SK-N-SH treated with all-trans-retinoic acid at 6 μM for 48 hours (cell line): ENCODE measurements around the gene PLCB1.

Experiments used
- ATAC-seq: fragments of 200-7000 bp; cut with Tn5 transposase; 3 replicates; pipeline ENCODE4 v1.9.1; 2020; ENCODE audit warnings: mild to moderate bottlenecking, moderate library complexity
- ARNTL ChIP-seq: fragments of 450-650 bp; formaldehyde crosslinking; IDR thresholded peaks from 2 replicates; pipeline ENCODE4 v1.5.0; 2020; ENCODE audit warnings: low read depth, mild to moderate bottlenecking, moderate library complexity, borderline replicate concordance
- BACH2 ChIP-seq: fragments of 250-450 bp; sonication (Bioruptor Pico); IDR thresholded peaks from 2 replicates; pipeline ENCODE4 v1.9.0; 2021; ENCODE audit warnings: mild to moderate bottlenecking, borderline replicate concordance
- CREB5 ChIP-seq: fragments of 250-450 bp; sonication (Bioruptor Pico); IDR thresholded peaks from 2 replicates; pipeline ENCODE4 v1.5.1; 2020; ENCODE audit warnings: low read depth, mild to moderate bottlenecking, moderate library complexity
- CSDC2 ChIP-seq: fragments of 250-450 bp; sonication (Bioruptor Pico); IDR thresholded peaks from 2 replicates; pipeline ENCODE4 v1.5.0; 2020; ENCODE audit warnings: mild to moderate bottlenecking, moderate library complexity
- CSRNP3 ChIP-seq: fragments of 250-450 bp; sonication (Bioruptor Pico); IDR thresholded peaks from 2 replicates; pipeline ENCODE4 v1.5.1; 2021; ENCODE audit warnings: mild to moderate bottlenecking, moderate library complexity
- ESRRG ChIP-seq: fragments of 250-450 bp; sonication (Bioruptor Pico); IDR thresholded peaks from 2 replicates; pipeline ENCODE4 v1.6.1; 2021; ENCODE audit warnings: mild to moderate bottlenecking
- ISL1 ChIP-seq: fragments of 250-450 bp; sonication (Bioruptor Pico); IDR thresholded peaks from 2 replicates; pipeline ENCODE4 v2.1.2; 2022; ENCODE audit warnings: mild to moderate bottlenecking, moderate library complexity
- OSR1 ChIP-seq: fragments of 250-450 bp; sonication (Bioruptor Pico); IDR thresholded peaks from 2 replicates; pipeline ENCODE4 v1.8.0; 2022; ENCODE audit warnings: moderate library complexity, mild to moderate bottlenecking, inconsistent platforms
- PATZ1 ChIP-seq: fragments of 250-450 bp; sonication (Bioruptor Pico); IDR thresholded peaks from 2 replicates; pipeline ENCODE4 v1.8.0; 2020; ENCODE audit warnings: mild to moderate bottlenecking, moderate library complexity, borderline replicate concordance
- POU6F1 ChIP-seq: fragments of 250-450 bp; sonication (Bioruptor Pico); IDR thresholded peaks from 2 replicates; pipeline ENCODE4 v1.8.0; 2021; ENCODE audit warnings: low read depth, mild to moderate bottlenecking, moderate library complexity, borderline replicate concordance
- PPARA ChIP-seq: fragments of 250-450 bp; sonication (Bioruptor Pico); IDR thresholded peaks from 2 replicates; pipeline ENCODE4 v1.5.0; 2020; ENCODE audit warnings: mild to moderate bottlenecking, borderline replicate concordance
- RARB ChIP-seq: fragments of 250-450 bp; sonication (Bioruptor Pico); IDR thresholded peaks from 2 replicates; pipeline ENCODE4 v1.8.0; 2021; ENCODE audit warnings: mild to moderate bottlenecking, moderate library complexity
- SNAI2 ChIP-seq: fragments of 250-450 bp; sonication (Bioruptor Pico); IDR thresholded peaks from 2 replicates; pipeline ENCODE4 v1.5.0; 2020; ENCODE audit warnings: mild to moderate bottlenecking, moderate library complexity
- TCF4 ChIP-seq: fragments of 250-450 bp; sonication (Bioruptor Pico); IDR thresholded peaks from 2 replicates; pipeline ENCODE4 v1.8.0; 2021; ENCODE audit warnings: mild to moderate bottlenecking, moderate library complexity, borderline replicate concordance
- TOX ChIP-seq: fragments of 250-450 bp; sonication (Bioruptor Pico); IDR thresholded peaks from 2 replicates; pipeline ENCODE4 v1.8.0; 2021; ENCODE audit warnings: mild to moderate bottlenecking, moderate library complexity, borderline replicate concordance
- ZC3H10 ChIP-seq: fragments of 250-450 bp; sonication (Bioruptor Pico); IDR thresholded peaks from 2 replicates; pipeline ENCODE4 v1.5.1; 2021; ENCODE audit warnings: mild to moderate bottlenecking, moderate library complexity
- ZFP3 ChIP-seq: fragments of 250-450 bp; sonication (Bioruptor Pico); IDR thresholded peaks from 2 replicates; pipeline ENCODE4 v1.5.0; 2020; ENCODE audit warnings: mild to moderate bottlenecking, moderate library complexity
- ZNF70 ChIP-seq: fragments of 450-650 bp; formaldehyde crosslinking; IDR thresholded peaks from 2 replicates; pipeline ENCODE4 v1.5.0; 2020; ENCODE audit warnings: mild to moderate bottlenecking, moderate library complexity
- ZNF8 ChIP-seq: fragments of 450-650 bp; formaldehyde crosslinking; IDR thresholded peaks from 2 replicates; pipeline ENCODE4 v1.5.0; 2020; ENCODE audit warnings: mild to moderate bottlenecking, moderate library complexity
- TF ChIP-seq, protein P1 (sequence below): fragments of 250-450 bp; sonication (Bioruptor Pico); IDR thresholded peaks from 2 replicates; pipeline ENCODE4 v1.5.0; 2020; ENCODE audit warnings: mild to moderate bottlenecking, moderate library complexity

Gene PLCB1

GRCh38 chr20:8783734-8784133 is 651.7 kb downstream of the PLCB1 start:
- TF ChIP-seq ISL1 (CRISPR knock-in tag) (no peak), ZNF8 (no peak), CREB5 (CRISPR knock-in tag) (no peak), CSDC2 (CRISPR knock-in tag) (no peak), PPARA (CRISPR knock-in tag) (no peak), RARB (CRISPR knock-in tag) (no peak), ZC3H10 (CRISPR knock-in tag) (no peak)
- no peak for ATAC-seq

GRCh38 chr20:8786383-8786782 is 654.3 kb downstream of the PLCB1 start:
- TF ChIP-seq RARB (CRISPR knock-in tag) (no peak), ZNF8 (no peak), SNAI2 (no peak), ARNTL (CRISPR knock-in tag) (no peak), TCF4 (CRISPR knock-in tag) (no peak), TOX (no peak), ZFP3 (CRISPR knock-in tag) (no peak), CREB5 (CRISPR knock-in tag) (no peak), ESRRG (no peak), PATZ1 (CRISPR knock-in tag) (no peak), ISL1 (CRISPR knock-in tag) (no peak), PPARA (CRISPR knock-in tag) (no peak), CSRNP3 (no peak), BACH2 (CRISPR knock-in tag) (no peak), POU6F1 (CRISPR knock-in tag) (no peak), ZNF70 (CRISPR knock-in tag) (no peak), ZC3H10 (CRISPR knock-in tag) (no peak)
- TF ChIP-seq, protein P1, sequence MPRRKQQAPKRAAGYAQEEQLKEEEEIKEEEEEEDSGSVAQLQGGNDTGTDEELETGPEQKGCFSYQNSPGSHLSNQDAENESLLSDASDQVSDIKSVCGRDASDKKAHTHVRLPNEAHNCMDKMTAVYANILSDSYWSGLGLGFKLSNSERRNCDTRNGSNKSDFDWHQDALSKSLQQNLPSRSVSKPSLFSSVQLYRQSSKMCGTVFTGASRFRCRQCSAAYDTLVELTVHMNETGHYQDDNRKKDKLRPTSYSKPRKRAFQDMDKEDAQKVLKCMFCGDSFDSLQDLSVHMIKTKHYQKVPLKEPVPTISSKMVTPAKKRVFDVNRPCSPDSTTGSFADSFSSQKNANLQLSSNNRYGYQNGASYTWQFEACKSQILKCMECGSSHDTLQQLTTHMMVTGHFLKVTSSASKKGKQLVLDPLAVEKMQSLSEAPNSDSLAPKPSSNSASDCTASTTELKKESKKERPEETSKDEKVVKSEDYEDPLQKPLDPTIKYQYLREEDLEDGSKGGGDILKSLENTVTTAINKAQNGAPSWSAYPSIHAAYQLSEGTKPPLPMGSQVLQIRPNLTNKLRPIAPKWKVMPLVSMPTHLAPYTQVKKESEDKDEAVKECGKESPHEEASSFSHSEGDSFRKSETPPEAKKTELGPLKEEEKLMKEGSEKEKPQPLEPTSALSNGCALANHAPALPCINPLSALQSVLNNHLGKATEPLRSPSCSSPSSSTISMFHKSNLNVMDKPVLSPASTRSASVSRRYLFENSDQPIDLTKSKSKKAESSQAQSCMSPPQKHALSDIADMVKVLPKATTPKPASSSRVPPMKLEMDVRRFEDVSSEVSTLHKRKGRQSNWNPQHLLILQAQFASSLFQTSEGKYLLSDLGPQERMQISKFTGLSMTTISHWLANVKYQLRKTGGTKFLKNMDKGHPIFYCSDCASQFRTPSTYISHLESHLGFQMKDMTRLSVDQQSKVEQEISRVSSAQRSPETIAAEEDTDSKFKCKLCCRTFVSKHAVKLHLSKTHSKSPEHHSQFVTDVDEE = no peak
- no peak for ATAC-seq

GRCh38 chr20:8787090-8787489 is 655.0 kb downstream of the PLCB1 start:
- no peak for ATAC-seq
- TF ChIP-seq CREB5 (CRISPR knock-in tag) = no peak
- no peak for TF ChIP-seq ZFP3 (CRISPR knock-in tag)
- TF ChIP-seq PATZ1 (CRISPR knock-in tag) = no peak
- no peak for TF ChIP-seq OSR1
- TF ChIP-seq POU6F1 (CRISPR knock-in tag) = no peak
